ENCODE data around the gene TRIM34.
A peak's percentile ranks its signal among the peaks of the same experiment; 100 is the strongest.

TRIM34 gene

GRCh38 chr11:5684646-5685362, 60.0 kb downstream of the TRIM34 start, which contains the start of gene TRIM5:
TSS of gene TRIM5 (minus strand) at chr11:5685074. CDS start at chr11:5680177, 4,897 bp downstream.
- DNase-seq, result peak; percentile 90 to 93
- TF ChIP-seq POLR2A (IDR thresholded peaks at IDR 0.05; ENCODE audit: low read length) (peak; percentile 76), GATA1 (IDR thresholded peaks at IDR 0.05; ENCODE audit: low read depth, low read length) (no peak)

- TF ChIP-seq POLR2A (IDR thresholded peaks at IDR 0.05; ENCODE audit: low read length) (no peak), GATA1 (IDR thresholded peaks at IDR 0.05; ENCODE audit: low read depth, low read length) (no peak)
- DNase-seq, result no peak
These were observed 61.6 kb downstream of the TRIM34 start for GRCh38 chr11:5686426-5686825.

- no peak for TF ChIP-seq GATA1 (IDR thresholded peaks at IDR 0.05; ENCODE audit: low read depth, low read length)
- TF ChIP-seq POLR2A (IDR thresholded peaks at IDR 0.05; ENCODE audit: low read length), result no peak
- DNase-seq, result peak in 1 of 2 experiments; percentile 39
These were observed 63.7 kb downstream of the TRIM34 start for GRCh38 chr11:5688482-5688881.

GRCh38 chr11:5689551-5689983, 64.8 kb downstream of the TRIM34 start, which contains the start of gene TRIM22:
TSS of gene TRIM22 (plus strand) at chr11:5689790. CDS start at chr11:5696233, 6,443 bp downstream.
- TF ChIP-seq POLR2A (IDR thresholded peaks at IDR 0.05; ENCODE audit: low read length) (no peak), GATA1 (IDR thresholded peaks at IDR 0.05; ENCODE audit: low read depth, low read length) (no peak)
- DNase-seq, result peak; percentile 31 to 62

GRCh38 chr11:5690216-5690615, 65.4 kb downstream of the TRIM34 start:
- DNase-seq, result peak; percentile 73 to 81
- TF ChIP-seq GATA1 (IDR thresholded peaks at IDR 0.05; ENCODE audit: low read depth, low read length), result no peak
- TF ChIP-seq POLR2A (IDR thresholded peaks at IDR 0.05; ENCODE audit: low read length), result peak; percentile 43

GRCh38 chr11:5690736-5691135, 65.9 kb downstream of the TRIM34 start:
- DNase-seq, result peak; percentile 64 to 73
- TF ChIP-seq POLR2A (IDR thresholded peaks at IDR 0.05; ENCODE audit: low read length) (peak; percentile 31), GATA1 (IDR thresholded peaks at IDR 0.05; ENCODE audit: low read depth, low read length) (no peak)

GRCh38 chr11:5691238-5691963, 66.6 kb downstream of the TRIM34 start:
- peak; percentile 55 to 65 for DNase-seq

GRCh38 chr11:5691964-5692361, 67.2 kb downstream of the TRIM34 start:
- peak in 1 of 2 experiments; percentile 27 for DNase-seq
- TF ChIP-seq GATA1 (IDR thresholded peaks at IDR 0.05; ENCODE audit: low read depth, low read length), result no peak
- TF ChIP-seq POLR2A (IDR thresholded peaks at IDR 0.05; ENCODE audit: low read length), result no peak
